ENCODE data around the gene GGNBP2.

Gene GGNBP2

GRCh38 chr17:36629252-36629847, 84.6 kb downstream of the GGNBP2 start:
- no peak overlapping the region for H3K4me3 ChIP-seq (ENCODE audit: low read depth, low read length)
- peak; percentile 75 for DNase-seq (ENCODE audit: low read depth)
- TF ChIP-seq CTCF (conservative IDR thresholded peaks at IDR 0.05; ENCODE audit: low read depth, low read length), result peak; percentile 96

GRCh38 chr17:36629970-36630502, 85.3 kb downstream of the GGNBP2 start:
- TF ChIP-seq CTCF (conservative IDR thresholded peaks at IDR 0.05; ENCODE audit: low read depth, low read length), result no peak
- no peak for DNase-seq (ENCODE audit: low read depth)
- H3K4me3 ChIP-seq (ENCODE audit: low read depth, low read length), result no peak overlapping the region

GRCh38 chr17:36631022-36631421, 86.3 kb downstream of the GGNBP2 start:
- TF ChIP-seq CTCF (conservative IDR thresholded peaks at IDR 0.05; ENCODE audit: low read depth, low read length), result no peak
- DNase-seq (ENCODE audit: low read depth), result no peak
- no peak overlapping the region for H3K4me3 ChIP-seq (ENCODE audit: low read depth, low read length)

GRCh38 chr17:36632916-36633771, 88.4 kb downstream of the GGNBP2 start:
- no peak overlapping the region for H3K4me3 ChIP-seq (ENCODE audit: low read depth, low read length)
- peak; percentile 8 for DNase-seq (ENCODE audit: low read depth)
- no peak for TF ChIP-seq CTCF (conservative IDR thresholded peaks at IDR 0.05; ENCODE audit: low read depth, low read length)

Data from choroid plexus epithelial cell (primary cell).